COLO829 (cell line): ENCODE measurements around the gene SLC22A3.
"Not testable (repeated sequence)": the region's sequence is repeated elsewhere in the genome, so short reads cannot be mapped to it uniquely, and the experiment has no call there.

Experiments used
- DNase-seq: peaks from one replicate; pipeline ENCODE4 v3.0.0; 2012; ENCODE audit warnings: low spot score

SLC22A3 gene

GRCh38 chr6:160348223-160349019, at the start of gene SLC22A3:
TSS of gene SLC22A3 (plus strand) at chr6:160348378. CDS start at chr6:160348420, 42 bp downstream.
- no peak for DNase-seq

GRCh38 chr6:160299559-160299958, 48.6 kb upstream of the SLC22A3 start:
- no peak for DNase-seq

- DNase-seq: no peak
These were observed 48.0 kb upstream of the SLC22A3 start for GRCh38 chr6:160300076-160300695.

GRCh38 chr6:160301339-160301738, 46.8 kb upstream of the SLC22A3 start:
- DNase-seq: no peak

- DNase-seq: not testable (repeated sequence)
These were observed 45.6 kb upstream of the SLC22A3 start for GRCh38 chr6:160302431-160303082.

- no peak for DNase-seq
These were observed 44.4 kb upstream of the SLC22A3 start for GRCh38 chr6:160303806-160304205.

- DNase-seq: no peak
These were observed 42.1 kb upstream of the SLC22A3 start for GRCh38 chr6:160305926-160306713.

- DNase-seq: no peak
These were observed 38.5 kb upstream of the SLC22A3 start for GRCh38 chr6:160309718-160310117.

GRCh38 chr6:160312900-160313299, 35.3 kb upstream of the SLC22A3 start:
- DNase-seq: no peak

- DNase-seq: no peak
These were observed 32.9 kb upstream of the SLC22A3 start for GRCh38 chr6:160315310-160315709.

- no peak for DNase-seq
These were observed 31.9 kb upstream of the SLC22A3 start for GRCh38 chr6:160316261-160316660.

GRCh38 chr6:160319246-160319645, 28.9 kb upstream of the SLC22A3 start:
- DNase-seq: no peak

- DNase-seq: no peak
These were observed 26.3 kb upstream of the SLC22A3 start for GRCh38 chr6:160321729-160322505.

GRCh38 chr6:160327981-160328380, 20.2 kb upstream of the SLC22A3 start:
- DNase-seq: no peak

- DNase-seq: no peak
These were observed 19.7 kb upstream of the SLC22A3 start for GRCh38 chr6:160328447-160328846.

GRCh38 chr6:160329188-160329587, 19.0 kb upstream of the SLC22A3 start:
- no peak for DNase-seq

GRCh38 chr6:160330619-160331018, 17.6 kb upstream of the SLC22A3 start:
- DNase-seq: no peak

- no peak for DNase-seq
These were observed 17.0 kb upstream of the SLC22A3 start for GRCh38 chr6:160331204-160331603.

GRCh38 chr6:160331753-160332152, 16.4 kb upstream of the SLC22A3 start:
- DNase-seq: no peak

GRCh38 chr6:160333101-160333500, 15.1 kb upstream of the SLC22A3 start:
- no peak for DNase-seq

GRCh38 chr6:160333841-160334240, 14.3 kb upstream of the SLC22A3 start:
- DNase-seq: no peak
